ENCODE results near the gene NRF1.

NRF1 gene

DNA sequence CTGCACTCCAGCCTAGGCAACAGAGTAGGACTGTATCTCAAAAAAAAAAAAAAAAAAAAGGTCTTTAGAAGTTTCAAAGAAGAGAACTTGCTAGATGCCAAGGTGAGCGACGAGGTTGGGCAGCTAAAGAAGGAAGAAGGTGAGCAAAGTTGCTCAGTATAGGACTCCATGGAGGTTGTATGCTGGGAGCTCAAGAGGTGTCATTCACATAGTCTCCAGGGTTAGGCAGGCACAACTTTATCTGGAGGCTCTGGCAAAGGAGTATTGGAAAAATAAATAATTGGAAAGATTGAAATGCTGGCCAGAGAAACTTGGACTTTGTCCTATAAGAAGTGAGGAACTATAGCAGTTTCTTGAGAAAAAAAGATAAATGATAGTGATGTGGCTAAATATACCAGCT lies 74.5 kb downstream of the NRF1 start:
- no peak for DNase-seq

GRCh38 chr7:129688503-129689222 lies 77.1 kb downstream of the NRF1 start:
- DNase-seq, result no peak

DNA sequence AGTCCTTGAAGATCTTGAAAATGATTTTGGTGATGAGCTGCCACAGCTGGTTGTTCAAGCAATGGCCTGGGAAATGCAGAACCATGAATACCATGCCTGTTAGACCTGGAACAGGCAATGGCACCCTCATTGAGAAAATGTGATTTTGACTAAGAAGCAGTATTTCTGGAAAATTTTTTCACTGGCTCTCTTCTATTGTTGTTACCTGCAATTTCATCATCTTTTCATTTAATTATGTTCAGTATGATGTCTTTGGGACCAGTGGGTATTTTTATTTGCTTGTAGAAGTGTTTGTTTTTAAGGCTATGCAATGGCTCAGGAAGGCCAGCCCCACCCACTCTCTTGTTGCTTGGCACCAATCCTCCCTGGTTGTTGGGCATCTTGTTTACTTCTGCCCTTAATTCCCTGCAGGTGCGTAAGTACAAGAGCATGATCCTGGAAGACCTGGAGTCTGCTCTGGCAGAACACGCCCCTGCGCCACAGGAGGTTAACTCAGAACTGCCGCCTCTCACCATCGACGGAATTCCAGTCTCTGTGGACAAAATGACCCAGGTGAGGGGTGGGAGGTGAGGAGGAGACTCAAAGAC lies 78.6 kb downstream of the NRF1 start:
- DNase-seq, result no peak

DNA sequence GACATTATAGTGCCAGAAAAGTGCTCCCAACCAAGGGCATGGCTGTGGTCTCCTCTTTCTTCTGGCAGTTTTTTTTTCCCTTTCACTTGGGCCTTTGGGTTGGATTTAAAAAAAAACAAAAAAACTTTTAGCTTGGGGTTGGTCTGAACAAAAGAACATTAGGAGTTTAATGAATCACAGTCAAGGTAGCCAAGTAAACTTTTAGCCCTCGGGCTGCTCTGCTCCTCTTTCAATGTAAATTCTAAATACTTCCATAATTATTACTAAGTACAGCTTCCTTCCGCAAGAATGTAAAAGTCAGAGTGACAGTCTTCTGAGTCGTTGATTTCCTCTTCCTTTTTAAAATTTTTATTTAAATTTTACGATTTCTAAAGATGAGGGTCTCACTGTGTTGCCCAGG lies 79.2 kb downstream of the NRF1 start:
- no peak for DNase-seq

GRCh38 chr7:129698516-129699418 lies 87.2 kb downstream of the NRF1 start:
- no peak for DNase-seq

DNA sequence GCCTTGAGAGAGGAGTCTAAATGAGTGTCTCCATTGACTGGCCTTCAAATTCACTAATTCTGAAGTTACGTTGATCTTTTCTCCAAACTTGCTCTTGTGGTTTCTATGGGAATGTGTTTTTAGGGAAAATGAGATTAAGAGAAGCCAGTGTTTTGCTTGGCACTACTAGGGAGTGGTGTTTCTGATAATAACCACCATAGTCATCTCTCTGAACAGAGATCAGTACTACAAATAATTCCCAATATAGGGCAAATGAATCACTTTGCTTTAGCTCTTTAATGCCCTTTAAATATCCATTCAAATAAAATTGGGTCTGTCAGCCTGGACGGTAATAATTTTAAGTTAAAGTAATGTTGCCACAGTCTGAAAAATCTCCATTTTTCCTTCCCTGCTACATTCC lies 90.8 kb downstream of the NRF1 start:
- DNase-seq, result no peak

GRCh38 chr7:129702761-129703338 lies 91.3 kb downstream of the NRF1 start:
- no peak for DNase-seq

GRCh38 chr7:129703751-129704150 lies 92.2 kb downstream of the NRF1 start:
- no peak for DNase-seq

GRCh38 chr7:129707910-129708499 lies 96.5 kb downstream of the NRF1 start:
- DNase-seq, result no peak

- DNase-seq, result no peak
Observed at GRCh38 chr7:129713544-129713943, 102.0 kb downstream of the NRF1 start.

- DNase-seq, result no peak
Observed at GRCh38 chr7:129714514-129715063, 103.1 kb downstream of the NRF1 start.

DNA sequence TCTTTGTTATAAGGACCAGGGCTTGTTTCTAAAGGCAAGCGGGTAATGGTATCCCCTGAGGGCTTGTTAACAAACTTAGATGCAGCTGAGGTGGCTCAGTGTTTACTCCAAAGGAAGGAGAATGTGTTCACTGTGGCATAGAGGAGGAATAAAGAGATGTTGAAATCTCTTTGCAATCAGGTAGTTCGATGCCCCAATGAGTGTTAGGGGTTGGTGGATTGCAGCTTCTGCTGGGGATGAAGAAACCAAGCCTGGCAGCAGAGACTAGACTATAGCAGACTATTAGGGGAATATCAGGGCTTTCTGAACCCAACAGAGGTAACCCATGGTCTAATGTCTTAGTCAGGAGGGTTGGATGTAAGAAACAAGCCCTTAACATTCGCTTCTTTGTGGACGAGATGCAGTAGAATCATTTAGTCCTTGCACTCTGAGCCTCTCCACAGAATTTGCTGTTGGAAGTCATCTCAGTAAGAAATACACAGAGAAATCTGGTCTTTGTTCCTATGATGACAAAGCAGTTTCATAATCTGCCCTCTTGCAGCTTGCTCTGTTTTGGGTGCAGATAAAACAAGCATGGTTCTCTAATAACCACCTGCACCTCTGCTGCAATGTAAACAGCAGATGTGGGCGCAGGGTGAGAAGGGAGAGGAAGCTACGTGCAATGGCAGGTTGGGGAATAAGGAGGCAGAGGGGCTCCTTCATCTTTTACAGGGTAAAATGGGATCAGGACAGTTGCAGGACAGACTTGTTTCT lies 108.6 kb downstream of the NRF1 start:
- DNase-seq, result no peak

DNA sequence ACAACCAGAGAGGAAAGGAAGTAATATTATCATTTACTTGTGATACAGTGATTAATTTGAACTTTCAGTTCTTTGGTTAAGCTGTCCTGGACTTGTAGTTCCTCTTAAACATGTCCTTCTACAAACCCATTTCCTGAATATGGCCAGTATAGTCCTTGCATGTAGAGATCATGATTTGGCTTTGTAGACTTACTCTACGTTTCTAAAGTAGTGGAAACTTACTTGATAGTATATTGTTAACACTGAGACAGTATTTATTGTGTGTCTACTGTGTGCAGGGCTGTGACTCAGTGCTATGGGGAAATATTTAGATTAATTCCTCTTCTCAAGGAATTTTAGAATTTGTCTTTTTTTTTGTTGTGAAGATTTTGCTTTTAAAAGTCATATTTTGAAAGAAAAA lies 109.5 kb downstream of the NRF1 start:
- no peak for DNase-seq

GRCh38 chr7:129723679-129724078 lies 112.2 kb downstream of the NRF1 start:
- DNase-seq, result no peak

GRCh38 chr7:129724796-129725195 lies 113.3 kb downstream of the NRF1 start:
- DNase-seq, result no peak

- no peak for DNase-seq
Observed at GRCh38 chr7:129728875-129729467, 117.5 kb downstream of the NRF1 start.

DNA sequence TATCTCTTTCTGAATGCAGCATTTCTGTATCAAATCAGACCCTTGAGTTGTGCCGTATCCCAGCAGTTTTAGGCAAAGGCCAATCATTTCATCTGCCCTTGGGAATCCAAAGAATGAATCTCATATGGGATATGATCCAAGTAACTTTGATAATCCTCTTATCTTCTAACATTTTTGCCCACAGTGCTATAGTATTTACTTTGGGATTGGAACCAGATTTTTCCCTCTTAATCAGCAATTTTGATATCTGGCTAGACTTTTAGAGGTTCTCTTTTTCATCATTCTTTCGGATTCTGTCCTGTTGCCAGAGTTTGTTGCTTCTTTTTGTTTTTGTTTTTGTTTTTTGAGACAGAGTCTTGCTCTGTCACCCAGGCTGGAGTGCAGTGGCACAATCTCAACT lies 118.0 kb downstream of the NRF1 start:
- no peak for DNase-seq

- DNase-seq, result no peak
Observed at GRCh38 chr7:129730159-129730558, 118.6 kb downstream of the NRF1 start.

- no peak for DNase-seq
Observed at GRCh38 chr7:129734400-129734799, 122.9 kb downstream of the NRF1 start.

DNA sequence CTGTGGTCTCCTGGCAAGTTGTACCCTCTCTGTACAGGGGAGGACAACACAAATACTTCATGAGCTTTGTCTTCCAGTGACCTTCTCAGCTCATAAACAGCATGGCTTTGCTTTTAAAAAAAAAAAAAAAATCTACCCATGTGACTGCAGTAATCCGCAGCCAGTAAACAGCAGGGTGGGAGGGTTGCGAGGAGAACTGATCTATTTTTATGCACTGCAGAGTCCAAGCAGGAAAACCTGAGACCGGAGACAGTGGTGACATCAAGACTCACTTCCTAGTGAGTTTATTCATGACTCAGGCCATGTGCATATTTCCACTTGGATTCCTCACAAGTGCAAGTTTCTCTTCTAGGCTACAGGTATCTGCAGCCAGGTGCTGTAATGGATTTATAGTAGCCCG lies 127.9 kb downstream of the NRF1 start:
- DNase-seq, result no peak

- no peak for DNase-seq
Observed at GRCh38 chr7:129740574-129741410, 129.3 kb downstream of the NRF1 start.
